HG03439 (cell line): Measurements from ENCODE around the gene FRRS1.
A peak's percentile ranks its signal among the peaks of the same experiment; 100 is the strongest.
"Not testable (repeated sequence)": the region's sequence is repeated elsewhere in the genome, so short reads cannot be mapped to it uniquely, and the experiment has no call there.

Experiments used
- ATAC-seq: cut with Tn5 transposase; IDR thresholded peaks from one replicate; pipeline ENCODE4 v1.9.1; 2021; ENCODE audit warnings: mild to moderate bottlenecking, moderate library complexity; ENCODE audit not compliant: unreplicated experiment

FRRS1 gene, protein sequence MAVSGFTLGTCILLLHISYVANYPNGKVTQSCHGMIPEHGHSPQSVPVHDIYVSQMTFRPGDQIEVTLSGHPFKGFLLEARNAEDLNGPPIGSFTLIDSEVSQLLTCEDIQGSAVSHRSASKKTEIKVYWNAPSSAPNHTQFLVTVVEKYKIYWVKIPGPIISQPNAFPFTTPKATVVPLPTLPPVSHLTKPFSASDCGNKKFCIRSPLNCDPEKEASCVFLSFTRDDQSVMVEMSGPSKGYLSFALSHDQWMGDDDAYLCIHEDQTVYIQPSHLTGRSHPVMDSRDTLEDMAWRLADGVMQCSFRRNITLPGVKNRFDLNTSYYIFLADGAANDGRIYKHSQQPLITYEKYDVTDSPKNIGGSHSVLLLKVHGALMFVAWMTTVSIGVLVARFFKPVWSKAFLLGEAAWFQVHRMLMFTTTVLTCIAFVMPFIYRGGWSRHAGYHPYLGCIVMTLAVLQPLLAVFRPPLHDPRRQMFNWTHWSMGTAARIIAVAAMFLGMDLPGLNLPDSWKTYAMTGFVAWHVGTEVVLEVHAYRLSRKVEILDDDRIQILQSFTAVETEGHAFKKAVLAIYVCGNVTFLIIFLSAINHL

DNA sequence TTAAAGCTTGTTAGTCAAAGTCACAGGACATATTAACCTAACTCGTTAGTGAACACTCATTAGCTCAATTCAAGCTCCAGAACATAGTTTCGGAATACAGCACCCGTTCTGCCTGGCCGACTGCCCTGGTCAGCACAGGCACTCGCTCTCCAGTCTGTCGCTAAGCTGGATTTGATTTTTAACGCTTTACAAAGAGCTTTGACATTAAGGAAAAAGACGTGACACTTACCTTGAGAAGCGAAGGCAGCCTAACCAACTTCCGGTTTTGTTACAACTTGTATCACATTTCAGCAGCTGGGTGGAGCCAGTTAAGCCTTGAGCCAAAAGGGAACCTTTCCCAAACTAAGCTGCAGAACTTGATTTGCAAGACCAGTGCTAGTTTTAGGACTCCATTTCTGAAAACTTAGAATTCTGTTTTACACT lies at the start of gene FRRS1:
Gene FRRS1, minus strand, starts transcription at position 258 of the 423 bp plus-strand sequence. CDS start 17,867 bp downstream, outside the sequence.
- ATAC-seq, result peak; percentile 96

DNA sequence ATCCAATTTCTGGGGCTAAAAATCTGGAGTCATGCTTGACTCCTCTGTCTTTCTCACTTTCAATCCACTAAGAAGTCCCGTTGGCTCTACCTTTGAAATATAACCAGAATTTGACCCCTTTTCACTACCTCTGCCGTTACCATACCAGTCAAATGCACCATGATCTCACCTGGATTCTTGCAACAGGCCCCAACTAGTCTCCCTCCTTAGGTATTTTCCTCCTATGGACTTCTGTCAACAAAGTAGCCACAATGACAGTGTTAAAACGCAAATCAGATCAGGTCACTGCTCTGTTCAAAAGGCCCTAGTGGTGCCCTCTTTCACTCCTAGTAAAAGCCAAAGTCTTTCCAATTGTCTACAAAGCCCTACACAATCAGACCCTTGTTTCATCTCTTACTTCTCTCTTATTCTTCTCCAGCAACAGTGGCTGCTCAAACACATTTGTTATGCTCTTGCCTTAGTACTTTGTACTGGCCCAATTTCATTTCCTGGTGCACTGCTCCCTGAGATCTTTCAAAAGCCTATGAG lies 48.0 kb upstream of the FRRS1 start:
- ATAC-seq, result no peak

DNA sequence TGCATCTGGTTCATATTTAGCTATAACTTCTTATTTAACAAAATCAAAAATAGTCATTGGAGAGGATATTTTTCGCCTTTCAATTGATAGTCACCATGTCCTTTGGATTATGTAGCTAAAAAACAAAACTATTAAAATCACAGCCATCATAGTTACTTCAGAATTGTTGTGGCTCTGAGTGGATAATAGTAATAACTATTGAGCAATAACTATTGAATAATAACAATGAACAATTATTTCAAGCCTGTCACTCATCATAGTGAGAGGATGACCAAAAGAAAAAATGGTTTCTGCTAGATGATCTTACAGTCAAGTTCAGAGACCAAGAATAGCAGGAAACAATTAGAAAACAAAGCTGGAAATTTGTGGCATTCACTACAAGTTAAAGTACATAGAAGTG lies 45.3 kb upstream of the FRRS1 start:
- no peak for ATAC-seq

DNA sequence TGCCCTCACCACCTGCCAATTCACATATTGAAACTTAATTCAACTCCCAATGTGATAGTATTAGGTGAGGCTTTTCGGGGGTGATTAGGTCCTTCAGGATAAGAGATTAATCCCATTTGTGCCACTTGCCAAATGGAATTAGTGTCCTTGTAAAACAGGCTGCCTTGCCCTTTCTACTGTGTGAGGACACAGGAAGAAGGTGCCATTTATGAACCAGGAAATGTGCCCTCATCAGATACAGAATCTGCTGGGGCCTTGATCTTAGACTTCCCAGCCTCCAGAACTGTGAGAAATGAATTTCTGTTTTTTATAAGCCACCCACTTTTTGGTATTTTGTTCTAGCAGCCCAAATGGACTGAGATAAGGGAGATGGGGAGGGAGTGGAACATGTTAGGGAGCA lies 44.6 kb upstream of the FRRS1 start:
- ATAC-seq, result no peak

DNA sequence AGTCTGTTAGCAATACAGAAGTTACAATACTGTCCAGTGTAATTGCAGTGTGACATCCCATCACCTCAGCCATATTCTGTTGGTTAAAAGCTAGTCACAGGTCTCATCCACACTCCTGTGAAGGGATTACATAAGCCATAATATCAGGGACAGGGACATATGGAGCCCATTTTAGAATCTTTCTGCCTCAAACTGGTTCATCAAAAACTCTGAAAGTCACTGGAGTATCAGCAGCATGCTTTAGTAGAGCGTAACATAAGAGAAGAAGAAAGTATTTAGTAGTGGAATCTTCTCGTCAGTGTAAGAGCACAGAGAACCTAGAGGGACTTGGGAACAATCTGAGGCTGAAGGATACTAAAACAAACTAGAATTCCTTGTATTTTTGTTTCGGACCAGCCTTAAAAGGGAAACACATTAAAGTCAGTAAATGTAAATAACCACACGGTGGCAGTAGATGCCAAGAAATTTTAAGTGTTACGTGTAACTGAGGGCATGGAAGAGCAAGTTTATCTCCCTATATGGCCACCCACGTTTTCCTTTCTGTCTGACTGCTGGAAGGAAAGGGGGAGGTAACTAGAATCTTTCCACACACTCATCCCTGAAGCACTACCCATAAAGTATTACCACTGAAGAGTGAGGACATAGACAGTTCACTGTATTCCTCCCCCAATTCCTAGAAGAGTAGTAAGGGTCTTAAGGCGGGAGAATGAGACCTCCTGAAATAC lies 42.1 kb upstream of the FRRS1 start:
- peak; percentile 88 for ATAC-seq

DNA sequence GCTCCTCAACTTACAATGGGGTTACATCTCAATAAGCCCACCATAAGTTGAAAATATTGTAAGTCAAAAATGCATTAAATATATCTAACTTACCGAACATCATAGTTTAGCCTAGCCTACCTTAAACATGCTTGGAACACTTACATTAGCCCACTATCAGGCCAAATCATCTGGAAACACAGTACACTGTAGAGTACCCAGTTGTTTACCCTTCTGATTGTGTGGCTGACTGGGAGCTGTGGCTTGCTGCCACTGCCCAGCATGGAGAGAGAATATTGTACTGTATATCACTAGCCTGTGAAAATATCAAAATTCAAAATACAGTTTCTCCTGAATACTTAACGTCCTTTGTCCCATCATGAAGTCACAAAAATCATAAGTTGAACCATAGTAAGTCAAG lies 40.4 kb upstream of the FRRS1 start:
- no peak for ATAC-seq

DNA sequence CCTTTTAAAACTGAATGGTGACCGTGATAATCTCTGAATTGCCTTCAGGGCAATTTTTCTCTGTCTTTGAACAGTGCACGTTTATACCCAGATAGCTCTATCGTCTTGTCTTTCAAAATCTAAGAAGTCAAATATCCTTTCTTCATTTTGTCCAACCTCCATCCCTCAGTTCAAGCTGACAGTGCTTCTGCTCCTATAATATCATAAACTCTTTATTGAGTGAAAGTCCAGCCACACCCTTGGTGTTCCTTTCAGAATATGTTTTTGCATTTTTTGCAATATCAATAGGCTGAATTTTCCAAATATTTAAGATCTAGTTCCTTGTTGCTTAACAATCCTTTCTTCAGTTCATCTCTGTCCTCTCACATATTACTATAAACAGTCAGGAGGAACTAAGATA lies 35.1 kb upstream of the FRRS1 start:
- ATAC-seq, result no peak

DNA sequence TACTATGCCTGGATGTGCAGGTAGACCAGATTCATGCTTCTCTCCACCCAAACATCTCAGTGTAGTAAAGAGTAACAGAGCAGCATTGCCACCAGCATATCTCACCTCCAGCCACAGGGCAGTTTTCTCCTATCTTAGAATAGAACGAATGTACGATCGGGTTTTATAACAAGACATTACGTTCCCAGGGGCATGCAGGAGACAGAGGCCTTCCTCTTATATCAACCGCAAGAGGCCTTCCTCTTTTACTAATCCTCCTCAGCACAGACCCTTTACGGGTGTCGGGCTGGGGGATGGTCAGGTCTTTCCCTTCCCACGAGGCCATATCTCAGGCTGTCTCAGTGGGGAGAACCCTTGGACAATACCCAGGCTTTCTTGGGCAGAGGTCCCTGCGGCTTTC lies 27.4 kb upstream of the FRRS1 start:
- not testable (repeated sequence) for ATAC-seq

DNA sequence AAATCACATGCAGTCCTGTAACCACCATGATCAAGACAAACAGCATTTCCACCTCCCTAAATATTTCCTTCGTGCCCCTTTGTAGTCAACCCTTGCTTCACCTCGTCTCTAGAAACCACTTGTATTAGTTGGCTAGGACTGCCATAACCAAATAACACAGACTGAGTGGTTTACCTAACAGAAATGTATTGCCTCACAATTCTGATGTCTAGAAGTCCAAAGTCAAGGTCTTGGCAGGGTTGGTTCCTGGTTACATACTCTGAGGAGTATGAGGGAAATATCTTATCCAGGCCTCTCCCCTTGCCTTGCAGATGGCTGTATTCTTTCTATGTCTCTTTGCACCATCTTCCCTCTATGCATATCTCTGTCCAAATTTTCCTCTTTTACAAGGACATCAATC lies 23.3 kb upstream of the FRRS1 start:
- no peak for ATAC-seq

DNA sequence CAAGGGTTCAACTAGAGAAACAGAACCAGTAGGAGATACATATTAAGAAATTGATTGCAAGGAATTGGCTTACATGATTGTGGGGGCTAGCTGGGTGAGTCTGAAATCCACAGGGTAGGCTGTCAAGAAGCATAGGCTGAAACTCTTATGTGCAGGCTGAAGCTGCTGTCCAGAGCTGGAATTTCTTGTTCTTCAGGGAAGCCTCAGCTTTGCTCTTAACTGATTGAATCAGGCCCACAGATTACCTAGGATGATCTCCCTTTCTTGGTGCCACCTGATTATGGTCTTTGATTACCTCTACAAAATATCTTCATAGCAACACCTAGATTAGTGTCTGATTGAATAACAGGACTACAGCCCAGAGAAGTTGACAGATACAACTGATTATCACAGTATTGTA lies 22.5 kb upstream of the FRRS1 start:
- no peak for ATAC-seq

DNA sequence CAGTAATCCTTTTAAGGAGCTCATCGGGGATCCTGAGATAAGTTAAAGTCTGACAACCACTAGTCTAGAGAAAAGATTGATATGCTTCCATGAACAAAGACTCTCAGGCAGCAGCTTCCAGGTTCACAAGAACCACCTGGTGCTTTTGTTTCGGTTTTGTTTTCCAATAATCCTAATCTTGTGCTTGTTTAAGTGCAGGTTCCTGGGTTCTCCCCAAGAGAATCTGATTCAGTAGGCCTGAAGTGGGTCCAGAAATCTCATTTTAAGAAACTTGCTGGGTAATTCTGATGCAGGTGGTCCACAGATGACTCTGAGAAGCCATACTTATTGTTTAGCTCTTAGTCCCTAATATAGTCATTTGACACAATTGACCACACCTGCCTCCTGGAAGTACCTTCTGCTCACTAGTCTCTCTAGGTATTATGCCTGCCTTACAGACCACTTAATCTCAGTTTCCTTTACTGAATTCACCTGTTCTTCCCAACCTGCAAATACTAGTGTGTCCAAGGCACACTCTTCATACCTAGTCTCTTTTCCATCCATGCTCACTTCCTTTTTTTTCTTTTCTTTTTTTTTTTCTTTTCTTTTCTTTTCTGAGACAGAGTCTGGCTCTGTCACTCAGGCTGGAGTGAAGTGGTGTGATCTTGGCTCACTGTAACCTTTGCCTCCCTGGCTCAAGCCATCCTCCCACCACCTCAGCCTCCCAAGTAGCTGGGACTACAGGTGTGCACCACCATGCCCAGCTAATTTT lies 20.5 kb upstream of the FRRS1 start:
- peak; percentile 66 for ATAC-seq

DNA sequence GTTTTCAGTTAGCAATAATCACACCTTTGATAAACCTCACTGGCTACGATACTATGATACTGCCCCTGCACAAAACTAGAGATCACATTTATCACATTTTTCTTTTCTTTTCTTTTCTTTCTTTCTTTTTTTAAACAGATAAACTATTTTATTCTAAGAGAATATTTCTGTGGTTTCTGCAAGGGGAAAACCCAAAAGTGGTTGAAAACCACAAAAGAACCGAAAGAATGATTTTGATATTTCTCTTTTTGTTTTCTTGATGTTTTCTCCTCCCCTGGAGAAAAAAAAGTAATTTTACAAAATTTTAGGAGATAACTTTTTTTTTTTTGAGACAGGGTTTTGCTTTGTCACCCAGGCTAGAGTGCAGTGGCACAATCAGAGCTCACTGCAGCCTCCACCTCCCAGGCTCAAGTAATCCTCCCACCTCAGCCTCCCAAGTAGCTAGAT lies 18.4 kb upstream of the FRRS1 start:
- peak; percentile 55 for ATAC-seq

DNA sequence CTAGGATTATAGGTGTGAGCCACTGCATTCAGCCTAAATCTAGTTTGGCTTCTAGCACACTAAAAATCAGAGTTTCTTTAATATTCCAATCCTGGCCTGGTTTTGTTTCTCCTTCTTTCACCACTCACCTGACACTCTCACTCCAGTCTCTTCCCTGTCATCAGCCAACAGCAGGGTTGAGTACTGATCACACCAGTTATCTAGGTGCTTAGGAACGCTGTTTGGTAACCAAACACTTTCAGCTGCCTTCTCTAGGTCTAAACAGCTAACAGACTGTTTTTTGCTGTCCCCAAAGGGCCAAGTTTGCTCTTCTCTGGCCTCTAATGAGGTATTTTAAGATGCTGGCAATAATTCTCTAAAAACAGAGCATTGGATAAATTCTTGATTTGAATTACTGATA lies 17.7 kb upstream of the FRRS1 start:
- no peak for ATAC-seq

DNA sequence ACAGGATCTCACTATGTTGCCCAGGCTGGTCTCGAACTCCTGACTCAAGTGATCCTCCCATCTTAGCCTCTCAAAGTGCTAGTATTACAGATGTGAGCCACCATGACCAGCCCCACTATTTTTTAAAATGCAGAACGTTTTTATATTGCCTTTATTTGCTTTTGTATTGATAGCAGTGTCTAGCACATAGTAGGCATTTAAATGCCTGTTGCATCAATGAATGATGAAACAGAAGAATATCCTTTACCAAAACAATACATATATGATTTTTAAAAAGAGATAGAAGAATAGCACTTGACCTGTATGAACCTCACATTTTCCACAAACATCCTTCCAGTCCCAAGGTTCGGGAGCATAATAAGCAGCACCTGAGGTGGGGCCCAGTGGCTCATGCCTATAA lies 16.5 kb upstream of the FRRS1 start:
- ATAC-seq, result no peak

DNA sequence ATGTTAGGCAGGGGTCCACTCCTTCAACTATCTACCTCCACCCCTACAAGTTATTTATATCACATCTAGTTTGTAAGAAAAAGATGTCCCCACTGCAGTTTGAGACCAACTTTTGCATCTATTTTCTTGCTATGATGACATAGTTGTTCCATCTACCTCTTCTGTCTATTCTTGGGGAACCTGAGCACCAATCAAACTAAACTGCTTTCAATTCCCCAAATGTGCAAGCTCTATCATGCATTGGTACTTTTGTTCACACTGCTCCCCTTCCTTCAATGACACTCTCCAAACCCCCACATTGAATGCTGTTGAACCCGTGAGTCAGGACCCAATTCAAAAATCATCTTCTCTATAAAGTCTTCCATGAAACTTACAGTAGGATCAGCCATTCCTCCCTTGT lies 16.0 kb upstream of the FRRS1 start:
- ATAC-seq, result no peak

DNA sequence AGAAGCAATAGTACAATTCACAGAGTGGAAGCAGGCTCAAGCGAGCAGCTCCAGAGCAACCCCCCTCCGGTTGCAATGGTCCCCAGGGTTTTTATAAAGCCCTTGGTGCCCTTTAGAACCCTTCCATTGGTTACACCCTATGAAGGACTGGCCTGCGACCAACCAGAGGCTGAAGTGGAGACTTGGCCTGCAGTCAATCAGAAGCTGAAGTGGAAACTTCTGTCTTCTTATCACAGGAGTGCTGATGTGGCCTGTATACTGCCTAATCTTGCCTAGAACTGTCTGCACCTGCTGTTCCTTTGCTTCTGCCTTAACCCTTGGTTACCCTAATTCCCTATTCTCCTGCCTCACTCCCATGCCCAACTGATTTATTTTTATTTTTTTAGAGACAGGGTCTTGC lies 15.4 kb upstream of the FRRS1 start:
- no peak for ATAC-seq

DNA sequence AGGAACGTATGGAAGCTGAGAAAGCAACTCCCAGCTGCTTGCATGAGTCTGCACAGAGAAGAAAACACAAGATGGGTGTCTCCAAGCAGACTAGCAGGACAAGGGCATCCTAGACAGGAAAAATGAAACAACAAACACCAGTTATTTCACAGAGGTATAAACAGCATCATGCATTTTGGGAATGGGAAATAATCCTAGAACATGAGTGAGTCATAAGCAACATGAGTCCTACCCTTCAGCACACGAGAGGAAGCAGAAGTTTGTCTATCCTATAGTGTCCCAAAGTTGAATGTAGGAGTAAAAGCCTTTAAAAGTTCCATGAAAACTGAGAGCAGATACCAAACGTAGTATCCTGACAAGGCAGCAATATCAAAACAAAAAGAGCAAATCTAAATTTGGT lies 11.3 kb upstream of the FRRS1 start:
- ATAC-seq, result no peak

DNA sequence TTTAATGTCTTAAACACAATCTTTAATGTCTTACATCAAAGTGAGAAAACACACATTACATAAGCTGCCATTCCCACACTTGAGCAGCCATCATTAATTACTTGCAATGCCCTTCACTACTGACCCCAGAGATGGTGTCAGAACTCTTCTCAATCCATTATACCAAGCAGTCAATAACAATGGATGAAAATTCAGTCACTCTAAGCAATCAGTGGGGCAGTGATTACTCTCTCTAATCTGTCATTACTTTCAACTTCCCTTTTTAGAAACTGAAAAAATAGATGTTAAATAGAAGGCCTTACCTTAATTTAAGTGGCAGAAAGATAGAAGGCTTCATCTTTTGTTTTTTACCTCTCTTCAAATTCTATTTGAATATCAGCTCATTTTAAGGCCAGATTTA lies 9.7 kb upstream of the FRRS1 start:
- no peak for ATAC-seq

DNA sequence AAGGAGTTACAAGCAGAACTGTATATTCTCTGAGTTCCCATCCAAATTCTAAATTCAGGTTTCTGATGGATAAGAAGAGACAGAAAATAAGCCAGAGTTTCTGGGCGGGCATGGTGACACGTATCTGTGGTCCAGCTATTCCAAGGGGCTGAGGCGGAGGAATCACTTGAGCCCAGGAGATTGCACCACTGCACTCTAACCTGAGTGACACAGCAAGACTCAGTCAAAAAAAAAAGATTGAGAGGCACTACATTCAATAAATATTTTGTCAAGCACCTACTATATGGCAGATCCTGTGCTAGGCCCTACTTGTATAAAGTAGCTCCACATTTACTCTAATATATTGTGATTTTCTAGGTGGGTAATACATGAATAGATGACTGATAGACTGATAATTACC lies 6.4 kb upstream of the FRRS1 start:
- ATAC-seq, result no peak

DNA sequence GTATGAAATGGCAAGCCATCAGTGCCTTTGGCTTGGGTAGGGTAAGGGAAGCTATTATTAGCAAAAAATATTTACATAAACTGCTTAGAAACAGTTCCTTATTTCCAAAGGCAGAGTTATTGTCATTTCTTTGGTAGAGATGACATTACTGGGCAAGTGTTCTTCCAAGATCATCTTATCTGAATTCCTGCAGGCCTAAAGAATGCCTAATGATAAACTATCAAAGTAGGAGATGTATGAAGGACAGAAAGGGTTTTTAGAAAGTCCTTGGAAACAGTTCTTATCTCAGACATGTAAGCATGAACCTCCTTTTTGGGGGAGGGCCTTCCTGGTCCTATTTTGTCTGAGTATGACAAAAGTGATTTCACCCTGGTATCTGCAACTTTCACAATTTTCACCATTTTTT lies 5.1 kb upstream of the FRRS1 start:
- no peak for ATAC-seq
